Stimulated activated CD8-positive, alpha-beta memory T cell treated with anti-CD3 and anti-CD28 coated beads, Interleukin-15, amount 100 ng/mL, for 1 hour (primary cell): Measurements from ENCODE around the gene TIMP2.
"Not testable (repeated sequence)": the region's sequence is repeated elsewhere in the genome, so short reads cannot be mapped to it uniquely, and the experiment has no call there.

Source experiments
- DNase-seq: peaks from one replicate; pipeline ENCODE4 v3.0.0-alpha.2; 2020; ENCODE audit warnings: low read depth

The TIMP2 gene

GRCh38 chr17:78933025-78933958 is 8.1 kb upstream of the TIMP2 start:
- no peak for DNase-seq

GRCh38 chr17:78929908-78930775 is 5.0 kb upstream of the TIMP2 start:
- DNase-seq = no peak

GRCh38 chr17:78925662-78926555 is 722 bp upstream of the TIMP2 start:
- DNase-seq = no peak

- no peak for DNase-seq
Observed at GRCh38 chr17:78924481-78925151, 571 bp downstream of the TIMP2 start.

GRCh38 chr17:78923660-78924453 is 1.3 kb downstream of the TIMP2 start:
- peak; percentile 24 for DNase-seq

GRCh38 chr17:78922816-78923498 is 2.2 kb downstream of the TIMP2 start:
- no peak for DNase-seq

- DNase-seq = no peak
Observed at GRCh38 chr17:78921437-78921971, 3.7 kb downstream of the TIMP2 start.

- DNase-seq = no peak
Observed at GRCh38 chr17:78920528-78920927, 4.7 kb downstream of the TIMP2 start.

- DNase-seq = no peak
Observed at GRCh38 chr17:78919861-78920450, 5.2 kb downstream of the TIMP2 start.

GRCh38 chr17:78918979-78919378 is 6.2 kb downstream of the TIMP2 start:
- no peak for DNase-seq

- no peak for DNase-seq
Observed at GRCh38 chr17:78917451-78918275, 7.5 kb downstream of the TIMP2 start.

GRCh38 chr17:78915872-78916632 is 9.1 kb downstream of the TIMP2 start:
- DNase-seq = no peak

GRCh38 chr17:78913115-78913514 is 12.1 kb downstream of the TIMP2 start:
- DNase-seq = no peak

GRCh38 chr17:78912082-78912481 is 13.1 kb downstream of the TIMP2 start:
- no peak for DNase-seq

GRCh38 chr17:78911543-78911942 is 13.6 kb downstream of the TIMP2 start:
- DNase-seq = not testable (repeated sequence)

GRCh38 chr17:78910497-78911284 is 14.5 kb downstream of the TIMP2 start:
- no peak for DNase-seq

- no peak for DNase-seq
Observed at GRCh38 chr17:78908426-78908825, 16.8 kb downstream of the TIMP2 start.
